H1 (cell line): ENCODE results near the gene SIPA1L3. TPM values are rescaled to one million over a fixed set of nuclear protein-coding genes. Genes with fewer than 3 reads are reported as not detected.
A peak's percentile ranks its signal among the peaks of the same experiment; 100 is the strongest.

Source experiments
- CTCF ChIA-PET: fragments of 300-600 bp; sonication (Branson Sonifier 250); formaldehyde crosslinking; loops from one replicate; lab custom pipeline; 2021; ENCODE audit not compliant: partially characterized antibody; lab: Charles Lee
- POLR2A ChIA-PET: fragments of 300-600 bp; sonication (Branson Sonifier 250); formaldehyde crosslinking; loops from one replicate; lab custom pipeline; 2021; ENCODE audit warnings: inconsistent platforms; ENCODE audit not compliant: partially characterized antibody; lab: Charles Lee
- DNase-seq, 2 experiments: peaks; one replicate each; pipeline versions ENCODE4 v3.0.0 to v3.0.0-alpha.2; 2010 to 2022; ENCODE audit warnings: low spot score in 2 of 2, low read depth in 1 of 2, mixed read lengths in 1 of 2
- FAIRE-seq: peaks from 2 replicates; lab custom pipeline; 2011; peaks lifted over from hg19 to GRCh38; lab: Jason Lieb, UNC
- H2AFZ ChIP-seq: 2 replicates; pipeline ENCODE4 v1.8.1; 2012; ENCODE audit warnings: low read length, inconsistent platforms
- H2AK5ac ChIP-seq: 2 replicates; pipeline ENCODE4 v1.6.1; 2013; ENCODE audit warnings: low read depth, low read length
- H2BK120ac ChIP-seq: replicated peaks from 2 replicates; pipeline ENCODE3; 2013; ENCODE audit warnings: low read depth, low read length, inconsistent platforms
- H2BK12ac ChIP-seq: 2 replicates; pipeline ENCODE4 v1.6.1; 2013; ENCODE audit warnings: low read depth, low read length
- H2BK15ac ChIP-seq: 2 replicates; pipeline ENCODE4 v1.6.1; 2013; ENCODE audit warnings: low read length
- H2BK20ac ChIP-seq: 2 replicates; pipeline ENCODE4 v1.6.1; 2013; ENCODE audit warnings: low read length
- H2BK5ac ChIP-seq: 2 replicates; pipeline ENCODE4 v1.6.1; 2013; ENCODE audit warnings: low read depth, low read length
- H3K14ac ChIP-seq: 2 replicates; pipeline ENCODE4 v1.6.1; 2013; ENCODE audit warnings: inconsistent platforms; ENCODE audit not compliant: insufficient read length
- H3K18ac ChIP-seq: 2 replicates; pipeline ENCODE4 v1.6.1; 2013; ENCODE audit warnings: low read length; ENCODE audit errors: extremely low read depth
- H3K23ac ChIP-seq: 2 replicates; pipeline ENCODE4 v1.6.1; 2013; ENCODE audit warnings: inconsistent platforms; ENCODE audit not compliant: insufficient read length
- H3K23me2 ChIP-seq: 2 replicates; pipeline ENCODE4 v1.6.1; 2013; ENCODE audit warnings: low read depth, low read length
- H3K27ac ChIP-seq: 2 replicates; pipeline ENCODE4 v1.6.1; 2011; ENCODE audit warnings: low read depth, low read length, inconsistent platforms
- H3K27me3 ChIP-seq, 4 experiments: replicated peaks in 1 of 4; 1 replicate in 1 of 4; 2 replicates in 3 of 4; pipeline versions ENCODE4 v1.6.1 to v1.8.1; 2011 to 2013; ENCODE audit warnings: low read length in 3 of 4, mild to moderate bottlenecking in 3 of 4, inconsistent platforms in 2 of 4, mixed read lengths in 2 of 4, moderate library complexity in 1 of 4; ENCODE audit not compliant: control insufficient read depth in 3 of 4, insufficient read depth in 3 of 4; ENCODE audit errors: extremely low read depth in 1 of 4
- H3K36me3 ChIP-seq, 4 experiments: 2 replicates each; pipeline versions ENCODE4 v1.6.1 to v1.8.1; 2011 to 2013; ENCODE audit warnings: mild to moderate bottlenecking in 4 of 4, low read length in 3 of 4, moderate library complexity in 2 of 4, control low read depth in 1 of 4, inconsistent platforms in 1 of 4; ENCODE audit not compliant: insufficient read depth in 4 of 4, control insufficient read depth in 2 of 4
- H3K4ac ChIP-seq: replicated peaks from 2 replicates; pipeline ENCODE3; 2013; ENCODE audit warnings: low read length, low read depth, mixed read lengths, inconsistent platforms; ENCODE audit not compliant: insufficient read length
- H3K4me1 ChIP-seq, 4 experiments: replicated peaks in 1 of 4; 1 replicate in 1 of 4; 2 replicates in 3 of 4; pipeline versions ENCODE4 v1.6.1 to v1.8.1; 2011 to 2013; ENCODE audit warnings: low read length in 3 of 4, inconsistent platforms in 2 of 4, mixed read lengths in 1 of 4; ENCODE audit not compliant: insufficient read depth in 4 of 4, control insufficient read depth in 3 of 4
- H3K4me2 ChIP-seq, 2 experiments: 2 replicates each; pipeline versions ENCODE4 v1.6.1 to v1.8.1; 2011 to 2013; ENCODE audit warnings: low read depth in 2 of 2, low read length in 2 of 2, control low read depth in 1 of 2, inconsistent platforms in 1 of 2, mild to moderate bottlenecking in 1 of 2; ENCODE audit not compliant: insufficient read depth in 1 of 2
- H3K4me3 ChIP-seq, 4 experiments: fragments of 200-600, 300-600 bp in 1 of 4; sonication (generic), shearing (Covaris generic), sonication (Bioruptor Twin) in 1 of 4; 2 replicates each; pipeline versions ENCODE4 v1.5.1 to v1.8.1; 2011 to 2016; ENCODE audit warnings: low read length in 4 of 4, low read depth in 3 of 4, control low read depth in 2 of 4, inconsistent platforms in 2 of 4, mild to moderate bottlenecking in 2 of 4, mixed read lengths in 1 of 4, moderate library complexity in 1 of 4; ENCODE audit not compliant: insufficient read depth in 2 of 4; ENCODE audit errors: extremely low read depth in 1 of 4
- H3K56ac ChIP-seq: replicated peaks from 2 replicates; pipeline ENCODE3; 2013; ENCODE audit warnings: low read depth, mild to moderate bottlenecking, mixed read lengths, low read length, inconsistent platforms; ENCODE audit not compliant: insufficient read length
- H3K79me1 ChIP-seq: 2 replicates; pipeline ENCODE4 v1.6.1; 2013; ENCODE audit warnings: low read depth, low read length, control low read depth
- H3K79me2 ChIP-seq, 2 experiments: 2 replicates each; pipeline versions ENCODE4 v1.6.1 to v1.8.1; 2012 to 2013; ENCODE audit warnings: low read length in 2 of 2, mild to moderate bottlenecking in 2 of 2, inconsistent platforms in 1 of 2; ENCODE audit not compliant: insufficient read depth in 2 of 2, control insufficient read depth in 1 of 2
- H3K9ac ChIP-seq, 4 experiments: replicated peaks in 1 of 4; 1 replicate in 1 of 4; 2 replicates in 3 of 4; pipeline versions ENCODE4 v1.6.1 to v1.8.1; 2011 to 2013; ENCODE audit warnings: low read depth in 3 of 4, low read length in 3 of 4, control low read depth in 2 of 4, mild to moderate bottlenecking in 2 of 4, moderate library complexity in 2 of 4, inconsistent platforms in 1 of 4; ENCODE audit errors: extremely low read depth in 1 of 4
- H3K9me3 ChIP-seq, 2 experiments: 2 replicates each; pipeline versions ENCODE4 v1.6.1 to v1.8.1; 2012 to 2013; ENCODE audit warnings: mild to moderate bottlenecking in 2 of 2, moderate library complexity in 2 of 2, control low read depth in 1 of 2, inconsistent platforms in 1 of 2, low read depth in 1 of 2, low read length in 1 of 2, mixed read lengths in 1 of 2; ENCODE audit not compliant: insufficient read depth in 2 of 2
- H4K20me1 ChIP-seq, 2 experiments: replicated peaks in 1 of 2; 2 replicates each; pipeline versions ENCODE3 to v1.8.1; 2011 to 2013; ENCODE audit warnings: inconsistent platforms in 2 of 2, low read length in 2 of 2, mild to moderate bottlenecking in 1 of 2; ENCODE audit not compliant: insufficient read depth in 2 of 2, control insufficient read depth in 1 of 2
- H4K5ac ChIP-seq: 2 replicates; pipeline ENCODE4 v1.6.1; 2013; ENCODE audit warnings: low read length, low read depth, mixed read lengths, inconsistent platforms; ENCODE audit not compliant: insufficient read length
- H4K8ac ChIP-seq: 2 replicates; pipeline ENCODE4 v1.8.0; 2013; ENCODE audit warnings: mild to moderate bottlenecking, moderate library complexity, low read length, inconsistent platforms; ENCODE audit not compliant: insufficient read depth; ENCODE audit errors: extremely low read depth
- H4K91ac ChIP-seq: replicated peaks from 2 replicates; pipeline ENCODE3; 2013; ENCODE audit warnings: low read length, mixed read lengths, inconsistent platforms; ENCODE audit not compliant: insufficient read length
- RXRA ChIP-seq: IDR thresholded peaks from 2 replicates; pipeline ENCODE4 v1.6.1; 2011; ENCODE audit warnings: low read depth, mild to moderate bottlenecking, low read length, moderate library complexity; ENCODE audit not compliant: insufficient read depth
- TAF1 ChIP-seq: IDR thresholded peaks from 2 replicates; pipeline ENCODE4 v1.6.1; 2011; ENCODE audit warnings: mild to moderate bottlenecking, low read depth, low read length
- WGBS, 2 experiments: shearing (Covaris generic) in 1 of 2; methylation state at CpG; one replicate each; pipeline versions ENCODE4 v1.1.6 to v1.1.7; 2013 to 2015; ENCODE audit warnings: low lambda C conversion rate in 2 of 2, mixed read lengths in 2 of 2, inconsistent platforms in 1 of 2, low coverage in 1 of 2, missing lambda C conversion rate in 1 of 2; ENCODE audit not compliant: insufficient replicate concordance in 2 of 2, insufficient coverage in 1 of 2, insufficient read length in 1 of 2; ENCODE audit errors: extremely low coverage in 1 of 2, missing lambda C conversion rate in 1 of 2; 5-methylcytosine and 5-hydroxymethylcytosine counted together
- polyA plus RNA-seq, 7 experiments: library from polyadenylated mRNA; depleted of rRNA in 3 of 7; stranded (reverse) in 5 of 7; unstranded in 2 of 7; fragments of >200 nt in 5 of 7; fragments of 200-250 nt in 2 of 7; gene quantifications; 1 replicate in 5 of 7; 2 replicates in 1 of 7; 4 replicates in 1 of 7; pipeline versions ENCODE4 v1.2.1 to v1.2.3, GENCODE V29; 2011 to 2013; ENCODE audit warnings: missing spikeins in 2 of 7, mixed read lengths in 2 of 7
- total RNA-seq: library from RNA; stranded (reverse); fragmentation: NEBNext Ultra II Directional; extraction: Animal tissue kit (Norgen Biotek cat#: 25700); gene quantifications from 2 replicates; pipeline ENCODE4 v1.2.1, GENCODE V29; 2021
- TF ChIP-seq, protein P1 (sequence below): IDR thresholded peaks from 2 replicates; pipeline ENCODE4 v1.6.1; 2011; ENCODE audit warnings: low read depth, mild to moderate bottlenecking, low read length; ENCODE audit not compliant: insufficient read depth

SIPA1L3 gene
- total and polyA plus RNA-seq, 2 of the 8 experiments (the other 6 are each of a cell fraction or from before 2014, with no cell fraction given) = 15.0 to 54.9 TPM

DNA sequence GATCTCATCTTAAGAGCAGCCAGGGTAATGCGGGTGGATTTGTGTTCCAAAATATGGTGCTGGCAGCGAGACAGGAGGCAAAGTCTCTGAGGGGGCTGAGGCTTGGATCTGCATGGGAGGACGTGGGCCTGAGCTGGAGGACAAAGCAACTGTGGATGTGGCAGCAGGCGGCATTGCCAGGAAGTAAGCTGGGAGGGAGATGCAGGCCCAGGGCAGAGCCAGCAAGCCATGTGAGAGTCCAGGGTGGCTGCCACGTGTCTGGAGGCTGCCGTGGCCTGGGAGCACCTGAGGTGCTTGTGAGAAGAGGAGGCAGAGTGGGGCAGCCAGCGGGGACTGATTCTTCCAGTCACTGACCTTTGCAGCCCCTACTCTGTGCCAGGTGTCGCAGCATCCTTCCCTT, 265.0 kb downstream of the SIPA1L3 start:
- no peak overlapping the region for H4K91ac ChIP-seq
- H2BK20ac ChIP-seq = no peak overlapping the region
- H2BK12ac ChIP-seq = 0 out of 2 replicates have a peak overlapping the region, but pooled peaks have one; percentile 60
- ChIA-PET POLR2A (no interaction called here), CTCF (interaction anchor here (1.2 to 1.6 kb wide), 2 partner anchors 30 to 38 kb away, joined by 3 to 6 read pairs; no protein-coding TSS in a partner anchor)
- H3K14ac ChIP-seq = no peak overlapping the region
- H3K56ac ChIP-seq = no peak overlapping the region
- H4K5ac ChIP-seq = no peak overlapping the region
- DNase-seq (no peak), FAIRE-seq (no peak)
- no peaks in the 10 kb centered on the region for H3K79me2 ChIP-seq
- H3K9me3 ChIP-seq = no peaks in the 10 kb centered on the region
- H4K20me1 ChIP-seq = no peaks in the 10 kb centered on the region
- H3K18ac ChIP-seq = no peak overlapping the region
- H3K79me1 ChIP-seq = no peaks in the 10 kb centered on the region
- H3K4ac ChIP-seq = no peak overlapping the region
- no peaks in the 10 kb centered on the region for H3K27me3 ChIP-seq
- H2AK5ac ChIP-seq = no peak overlapping the region
- no peak overlapping the region for H3K4me3 ChIP-seq
- no peak overlapping the region for H2AFZ ChIP-seq
- H2BK5ac ChIP-seq = 0 out of 2 replicates have a peak overlapping the region, but pooled peaks have one; percentile 20
- H3K4me2 ChIP-seq = no peak overlapping the region
- no peaks in the 10 kb centered on the region; a peak in 1 of 8 replicates for H3K36me3 ChIP-seq
- H2BK120ac ChIP-seq = no peak overlapping the region
- peaks cover 2 to 10% (median 4%) of the 10 kb centered on the region in 4 experiments for H3K4me1 ChIP-seq
- H2BK15ac ChIP-seq = no peak overlapping the region
- H3K23me2 ChIP-seq = no peaks in the 10 kb centered on the region; the same call in 1 of the 2 replicates
- H3K9ac ChIP-seq = no peak overlapping the region
- H3K27ac ChIP-seq = no peak overlapping the region
- no peak overlapping the region for H3K23ac ChIP-seq
- 88% methylated on average over 8 of the region's 8 CpGs; no CpG with 5 or more reads in 1 of the 2 experiments for WGBS, 2 experiments
- H4K8ac ChIP-seq = no peak overlapping the region; the same call in 1 of the 2 replicates
- TF ChIP-seq RXRA = no peak
- TF ChIP-seq, protein P1, sequence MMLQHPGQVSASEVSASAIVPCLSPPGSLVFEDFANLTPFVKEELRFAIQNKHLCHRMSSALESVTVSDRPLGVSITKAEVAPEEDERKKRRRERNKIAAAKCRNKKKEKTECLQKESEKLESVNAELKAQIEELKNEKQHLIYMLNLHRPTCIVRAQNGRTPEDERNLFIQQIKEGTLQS = no peak
- TF ChIP-seq TAF1 = no peak
